ENCODE data around the gene CORIN. TPM values are rescaled to one million over a fixed set of nuclear protein-coding genes. Genes with fewer than 3 reads are reported as not detected.

CORIN gene
- polyA plus RNA-seq (2013), result 0.40 and 0.51 TPM in 2 replicates

- H4K8ac ChIP-seq (ENCODE audit: low read depth, low read length), result peak within 1 kb of the TSS; percentile 73
- H2BK5ac ChIP-seq (ENCODE audit: low read depth, low read length, poor library complexity), result no peak within 1 kb of the TSS
- DNase-seq, result no peak
- H2AFZ ChIP-seq (ENCODE audit: insufficient read depth, low read length, poor library complexity), result peak within 1 kb of the TSS; percentile 61
- H3K27me3 ChIP-seq (ENCODE audit: insufficient read depth, low read length), result no peaks in the 10 kb centered on the region
- H3K18ac ChIP-seq (ENCODE audit: low read length), result no peak within 1 kb of the TSS
- no peak within 1 kb of the TSS for H3K4ac ChIP-seq (ENCODE audit: low read depth, low read length)
- no peak within 1 kb of the TSS for H3K9ac ChIP-seq (ENCODE audit: low read length)
- no peak within 1 kb of the TSS for H2BK12ac ChIP-seq (ENCODE audit: low read length)
- H3K27ac ChIP-seq (ENCODE audit: low read depth, low read length), result no peak within 1 kb of the TSS
- peak within 1 kb of the TSS; percentile 36 for H4K12ac ChIP-seq (ENCODE audit: low read depth, low read length)
- peaks cover 0 to 1% of the 10 kb centered on the region in 2 experiments for H3K36me3 ChIP-seq (ENCODE audit: control insufficient read depth in 1 of 2, insufficient read depth in 2 of 2, low read length in 2 of 2)
- H3K4me3 ChIP-seq (ENCODE audit: low read depth, low read length), result peak within 1 kb of the TSS; percentile 74
- H3K79me2 ChIP-seq (ENCODE audit: control insufficient read depth, insufficient read depth, low read length, poor library complexity), result peaks cover 3% of the 10 kb centered on the region
- H3K4me2 ChIP-seq (ENCODE audit: low read length), result peak within 1 kb of the TSS; percentile 94
- H3K4me1 ChIP-seq (ENCODE audit: control insufficient read depth in 1 of 2, insufficient read depth in 2 of 2, low read length in 2 of 2), result peaks cover 9 to 10% of the 10 kb centered on the region in 2 experiments
- peak within 1 kb of the TSS; percentile 40 for H3K14ac ChIP-seq (ENCODE audit: low read length)
- H3K23ac ChIP-seq (ENCODE audit: low read length), result no peak within 1 kb of the TSS
- WGBS (ENCODE audit: extremely low coverage, insufficient coverage, insufficient read length), result no CpG with 5 or more reads among the region's 16 CpGs
- H3K79me1 ChIP-seq (ENCODE audit: low read length), result peaks cover 4% of the 10 kb centered on the region
- H3K9me3 ChIP-seq (ENCODE audit: insufficient read depth, low read depth, low read length), result no peaks in the 10 kb centered on the region
- H2BK120ac ChIP-seq (ENCODE audit: insufficient read depth, low read length, poor library complexity), result no peak within 1 kb of the TSS
- H2AK5ac ChIP-seq (ENCODE audit: low read length), result no peak within 1 kb of the TSS
- peak within 1 kb of the TSS; percentile 17 for H4K91ac ChIP-seq (ENCODE audit: low read depth, low read length)
Observed at GRCh38 chr4:47837908-47838294, at the start of gene CORIN. Gene CORIN (minus strand): TSS chr4:47838067. CDS start chr4:47837949, 118 bp downstream.

- Histone ChIP-seq H3K4me2 (ENCODE audit: low read length) (no peak overlapping the region), H3K79me2 (ENCODE audit: control insufficient read depth, insufficient read depth, low read length, poor library complexity) (no peaks in the 10 kb centered on the region), H2BK5ac (ENCODE audit: low read depth, low read length, poor library complexity) (no peak overlapping the region), H3K9me3 (ENCODE audit: insufficient read depth, low read depth, low read length) (no peaks in the 10 kb centered on the region), H4K8ac (ENCODE audit: low read depth, low read length) (no peak overlapping the region), H2BK120ac (ENCODE audit: insufficient read depth, low read length, poor library complexity) (no peak overlapping the region), H2AK5ac (ENCODE audit: low read length) (no peak overlapping the region), H3K4me1 (ENCODE audit: control insufficient read depth in 1 of 2, insufficient read depth in 2 of 2, low read length in 2 of 2) (no peaks in the 10 kb centered on the region), H3K79me1 (ENCODE audit: low read length) (no peaks in the 10 kb centered on the region), H3K18ac (ENCODE audit: low read length) (no peak overlapping the region), H4K12ac (ENCODE audit: low read depth, low read length) (no peak overlapping the region), H2BK12ac (ENCODE audit: low read length) (no peak overlapping the region), H3K27me3 (ENCODE audit: insufficient read depth, low read length) (no peaks in the 10 kb centered on the region), H3K27ac (ENCODE audit: low read depth, low read length) (no peak overlapping the region), H2AFZ (ENCODE audit: insufficient read depth, low read length, poor library complexity) (no peak overlapping the region), H3K23ac (ENCODE audit: low read length) (no peak overlapping the region), H3K36me3 (ENCODE audit: control insufficient read depth in 1 of 2, insufficient read depth in 2 of 2, low read length in 2 of 2) (peaks cover 14 to 17% of the 10 kb centered on the region in 2 experiments), H3K14ac (ENCODE audit: low read length) (no peak overlapping the region), H3K4ac (ENCODE audit: low read depth, low read length) (no peak overlapping the region), H3K4me3 (ENCODE audit: low read depth, low read length) (no peak overlapping the region), H3K9ac (ENCODE audit: low read length) (no peak overlapping the region), H4K91ac (ENCODE audit: low read depth, low read length) (no peak overlapping the region)
- no peak for DNase-seq
- no CpG with 5 or more reads among the region's 3 CpGs for WGBS (ENCODE audit: extremely low coverage, insufficient coverage, insufficient read length)
Observed at GRCh38 chr4:47882228-47882627, 44.4 kb upstream of the CORIN start.

DNA sequence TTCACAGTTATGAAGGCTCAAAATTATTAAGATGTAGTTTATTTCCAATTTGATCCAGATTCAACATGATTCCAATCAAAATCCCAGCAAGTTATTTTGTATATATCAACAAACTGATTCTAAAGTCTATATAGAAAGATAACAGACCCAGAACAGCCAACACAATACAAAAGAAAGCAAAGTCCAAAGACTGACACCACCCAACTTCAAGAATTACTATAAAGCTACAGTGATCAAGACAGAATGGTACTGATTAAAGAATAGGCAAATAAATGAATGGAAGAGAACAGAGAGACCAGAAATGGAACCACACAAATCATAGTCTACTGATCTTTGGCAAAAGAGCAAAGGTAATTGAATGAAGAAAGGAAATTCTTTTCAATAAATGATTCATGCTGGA is 41.6 kb upstream of the CORIN start:
- Histone ChIP-seq H3K36me3 (ENCODE audit: control insufficient read depth in 1 of 2, insufficient read depth in 2 of 2, low read length in 2 of 2) (peaks cover 7 to 8% of the 10 kb centered on the region in 2 experiments), H3K79me2 (ENCODE audit: control insufficient read depth, insufficient read depth, low read length, poor library complexity) (no peaks in the 10 kb centered on the region), H3K27ac (ENCODE audit: low read depth, low read length) (no peak overlapping the region), H4K91ac (ENCODE audit: low read depth, low read length) (no peak overlapping the region), H3K4me1 (ENCODE audit: control insufficient read depth in 1 of 2, insufficient read depth in 2 of 2, low read length in 2 of 2) (no peaks in the 10 kb centered on the region), H3K4ac (ENCODE audit: low read depth, low read length) (no peak overlapping the region), H3K14ac (ENCODE audit: low read length) (no peak overlapping the region), H3K23ac (ENCODE audit: low read length) (no peak overlapping the region), H3K79me1 (ENCODE audit: low read length) (no peaks in the 10 kb centered on the region), H4K12ac (ENCODE audit: low read depth, low read length) (no peak overlapping the region), H2BK12ac (ENCODE audit: low read length) (no peak overlapping the region), H3K4me3 (ENCODE audit: low read depth, low read length) (no peak overlapping the region), H3K9ac (ENCODE audit: low read length) (no peak overlapping the region), H2BK5ac (ENCODE audit: low read depth, low read length, poor library complexity) (no peak overlapping the region), H3K27me3 (ENCODE audit: insufficient read depth, low read length) (no peaks in the 10 kb centered on the region), H3K9me3 (ENCODE audit: insufficient read depth, low read depth, low read length) (no peaks in the 10 kb centered on the region), H2AK5ac (ENCODE audit: low read length) (no peak overlapping the region), H3K4me2 (ENCODE audit: low read length) (no peak overlapping the region), H2BK120ac (ENCODE audit: insufficient read depth, low read length, poor library complexity) (no peak overlapping the region), H3K18ac (ENCODE audit: low read length) (no peak overlapping the region), H2AFZ (ENCODE audit: insufficient read depth, low read length, poor library complexity) (no peak overlapping the region), H4K8ac (ENCODE audit: low read depth, low read length) (no peak overlapping the region)
- no peak for DNase-seq

DNA sequence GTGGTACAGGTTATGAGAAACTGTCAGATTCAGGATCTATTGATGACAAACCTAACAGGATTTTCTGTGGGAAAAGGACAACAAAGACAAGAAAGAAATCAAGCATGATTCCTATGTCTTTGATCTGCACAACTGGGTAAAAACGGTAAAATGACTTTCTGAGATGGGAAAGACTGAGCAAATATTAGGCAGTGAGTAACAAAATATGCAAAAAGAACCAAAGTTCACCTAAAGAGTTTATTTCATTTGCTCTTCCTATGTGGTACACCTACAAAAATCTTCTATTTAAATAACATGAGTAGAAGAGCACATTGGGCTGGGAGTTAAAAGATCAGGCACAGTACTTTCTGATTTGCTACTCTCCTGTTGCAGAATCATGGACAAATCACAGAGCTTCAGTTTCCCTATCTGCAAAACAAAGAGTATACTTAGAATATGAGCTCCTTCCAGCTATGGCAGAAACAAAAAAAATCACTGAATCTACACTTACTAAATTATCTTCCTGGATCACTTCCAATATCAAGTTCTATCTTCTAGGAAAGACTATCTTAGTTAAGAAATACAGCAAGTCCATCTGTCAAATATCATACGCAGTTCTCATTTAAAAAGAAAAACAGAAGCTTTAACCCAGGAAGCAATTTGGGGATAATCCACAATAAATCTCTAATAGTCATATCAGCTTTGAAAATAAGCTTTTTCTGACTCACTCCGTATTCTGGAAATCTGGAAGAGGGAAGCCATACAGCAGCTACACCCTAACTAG is 39.1 kb upstream of the CORIN start:
- Histone ChIP-seq H2AK5ac (ENCODE audit: low read length) (no peak overlapping the region), H2AFZ (ENCODE audit: insufficient read depth, low read length, poor library complexity) (no peak overlapping the region), H4K91ac (ENCODE audit: low read depth, low read length) (no peak overlapping the region), H2BK12ac (ENCODE audit: low read length) (no peak overlapping the region), H4K8ac (ENCODE audit: low read depth, low read length) (no peak overlapping the region), H3K79me1 (ENCODE audit: low read length) (no peaks in the 10 kb centered on the region), H3K18ac (ENCODE audit: low read length) (no peak overlapping the region), H3K23ac (ENCODE audit: low read length) (no peak overlapping the region), H3K14ac (ENCODE audit: low read length) (no peak overlapping the region), H4K12ac (ENCODE audit: low read depth, low read length) (no peak overlapping the region), H3K27ac (ENCODE audit: low read depth, low read length) (no peak overlapping the region), H3K4me1 (ENCODE audit: control insufficient read depth in 1 of 2, insufficient read depth in 2 of 2, low read length in 2 of 2) (no peaks in the 10 kb centered on the region), H2BK5ac (ENCODE audit: low read depth, low read length, poor library complexity) (no peak overlapping the region), H3K4ac (ENCODE audit: low read depth, low read length) (no peak overlapping the region), H3K79me2 (ENCODE audit: control insufficient read depth, insufficient read depth, low read length, poor library complexity) (no peaks in the 10 kb centered on the region), H3K36me3 (ENCODE audit: control insufficient read depth in 1 of 2, insufficient read depth in 2 of 2, low read length in 2 of 2) (peaks cover 5 to 11% of the 10 kb centered on the region in 2 experiments), H2BK120ac (ENCODE audit: insufficient read depth, low read length, poor library complexity) (no peak overlapping the region), H3K27me3 (ENCODE audit: insufficient read depth, low read length) (no peaks in the 10 kb centered on the region), H3K4me2 (ENCODE audit: low read length) (no peak overlapping the region), H3K9ac (ENCODE audit: low read length) (no peak overlapping the region), H3K9me3 (ENCODE audit: insufficient read depth, low read depth, low read length) (no peaks in the 10 kb centered on the region), H3K4me3 (ENCODE audit: low read depth, low read length) (no peak overlapping the region)
- DNase-seq, result peak in 1 of 2 donors; percentile 48
- no CpG with 5 or more reads among the region's 3 CpGs for WGBS (ENCODE audit: extremely low coverage, insufficient coverage, insufficient read length)
